SK-N-SH (cell line): ENCODE results near the gene PRKAR1A. TPM values are rescaled to one million over a fixed set of nuclear protein-coding genes. Genes with fewer than 3 reads are reported as not detected.

Experiments used
- CTCF ChIA-PET: fragments of 300-600, 350-600 bp; formaldehyde crosslinking; extraction: SDS; loops from one replicate; lab custom pipeline; 2021; lab: Yijun Ruan, JAX
- POLR2A ChIA-PET: fragments of 350-600 bp; sonication (Branson Sonifier 250); formaldehyde crosslinking; extraction: SDS; loops from one replicate; lab custom pipeline; 2020; ENCODE audit warnings: antibody characterized with exemption, inconsistent platforms; lab: Yijun Ruan, JAX
- DNase-seq: peaks from one replicate; pipeline ENCODE4 v3.0.0; 2012
- H2AFZ ChIP-seq: fragments of 200-600 bp; sonication (generic); 2 replicates; pipeline ENCODE4 v1.8.1; 2016; ENCODE audit warnings: antibody characterized with exemption, mild to moderate bottlenecking, low read depth
- H3F3A ChIP-seq: fragments of 200-600 bp; sonication (generic); replicated peaks from 2 replicates; pipeline ENCODE3; 2016; ENCODE audit warnings: antibody characterized with exemption, mild to moderate bottlenecking; ENCODE audit not compliant: insufficient read depth
- H3K27ac ChIP-seq, 2 experiments: fragments of 200-500 bp in 1 of 2; fragments of 200-600 bp in 1 of 2; sonication (Bioruptor generic) in 1 of 2; sonication (generic), shearing (Covaris generic) in 1 of 2; 2 replicates each; pipeline versions ENCODE4 v1.5.1 to v1.6.1; 2014 to 2016; ENCODE audit warnings: low read depth in 2 of 2, inconsistent platforms in 1 of 2, low read length in 1 of 2, mild to moderate bottlenecking in 1 of 2, mixed read lengths in 1 of 2
- H3K27me3 ChIP-seq: fragments of 200-600 bp; sonication (generic), shearing (Covaris generic); 2 replicates; pipeline ENCODE4 v1.6.1; 2016; ENCODE audit warnings: mixed run types; ENCODE audit not compliant: insufficient read depth
- H3K36me3 ChIP-seq, 2 experiments: fragments of 200-500 bp in 1 of 2; fragments of 200-600 bp in 1 of 2; sonication (Bioruptor generic) in 1 of 2; sonication (generic) in 1 of 2; replicated peaks in 1 of 2; 2 replicates each; pipeline versions ENCODE3 to v1.5.1; 2014 to 2016; ENCODE audit warnings: low read length in 1 of 2, mild to moderate bottlenecking in 1 of 2; ENCODE audit not compliant: insufficient read depth in 2 of 2, control insufficient read depth in 1 of 2
- H3K4me1 ChIP-seq, 2 experiments: fragments of 200-500 bp in 1 of 2; fragments of 200-600 bp in 1 of 2; sonication (Bioruptor generic) in 1 of 2; sonication (generic), shearing (Covaris generic) in 1 of 2; 2 replicates each; pipeline versions ENCODE4 v1.5.1 to v1.6.1; 2014 to 2016; ENCODE audit warnings: low read depth in 1 of 2, low read length in 1 of 2, mixed run types in 1 of 2; ENCODE audit not compliant: insufficient read depth in 2 of 2, control insufficient read depth in 1 of 2
- H3K4me2 ChIP-seq: fragments of 200-600 bp; sonication (generic), shearing (Covaris generic); 2 replicates; pipeline ENCODE4 v1.6.1; 2017; ENCODE audit warnings: mixed run types
- H3K4me3 ChIP-seq, 2 experiments: fragments of 200-500 bp in 1 of 2; fragments of 200-600 bp in 1 of 2; sonication (Bioruptor generic) in 1 of 2; sonication (generic), shearing (Covaris generic) in 1 of 2; 2 replicates each; pipeline versions ENCODE4 v1.5.1 to v1.8.1; 2014 to 2016; ENCODE audit warnings: low read depth in 2 of 2, inconsistent platforms in 1 of 2, low read length in 1 of 2, mild to moderate bottlenecking in 1 of 2, mixed read lengths in 1 of 2, moderate library complexity in 1 of 2
- H3K79me2 ChIP-seq: fragments of 200-600 bp; sonication (generic); 2 replicates; pipeline ENCODE4 v1.8.1; 2017; ENCODE audit warnings: mild to moderate bottlenecking; ENCODE audit not compliant: insufficient read depth
- H3K9ac ChIP-seq: fragments of 200-600 bp; sonication (generic); 2 replicates; pipeline ENCODE4 v1.6.1; 2017; ENCODE audit warnings: mixed run types
- H3K9me2 ChIP-seq: fragments of 200-600 bp; sonication (generic); 2 replicates; pipeline ENCODE4 v1.6.1; 2017; ENCODE audit warnings: mixed run types
- H3K9me3 ChIP-seq: fragments of 200-600 bp; sonication (generic); 2 replicates; pipeline ENCODE4 v1.6.1; 2017; ENCODE audit warnings: mixed run types, mild to moderate bottlenecking, moderate library complexity
- H4K20me1 ChIP-seq: fragments of 200-600 bp; sonication (generic); 2 replicates; pipeline ENCODE4 v1.6.1; 2017; ENCODE audit warnings: mild to moderate bottlenecking, mixed run types; ENCODE audit not compliant: insufficient read depth
- FOSL2 ChIP-seq: IDR thresholded peaks from 2 replicates; pipeline ENCODE4 v1.4.0; 2012; ENCODE audit warnings: low read depth, mild to moderate bottlenecking, moderate library complexity, borderline replicate concordance
- GABPA ChIP-seq: IDR thresholded peaks from 2 replicates; pipeline ENCODE4 v1.4.0; 2012; ENCODE audit warnings: low read depth, mild to moderate bottlenecking
- IRF3 ChIP-seq: fragments of 150-350 bp; IDR thresholded peaks from 2 replicates; pipeline ENCODE4 v1.6.1; 2016; ENCODE audit warnings: mild to moderate bottlenecking, low read depth, low read length
- JUND ChIP-seq: IDR thresholded peaks from 2 replicates; pipeline ENCODE4 v1.4.0; 2012
- MEF2A ChIP-seq: IDR thresholded peaks from 2 replicates; pipeline ENCODE4 v1.4.0; 2012; ENCODE audit warnings: low read depth, borderline replicate concordance
- MXI1 ChIP-seq: IDR thresholded peaks from 2 replicates; pipeline ENCODE4 v1.6.1; 2012; ENCODE audit warnings: mild to moderate bottlenecking, low read depth, low read length, improper control_type of control experiment
- NRF1 ChIP-seq: IDR thresholded peaks from 2 replicates; pipeline ENCODE4 v1.6.1; 2012; ENCODE audit warnings: low read depth, mild to moderate bottlenecking, low read length
- RAD21 ChIP-seq: IDR thresholded peaks from 2 replicates; pipeline ENCODE4 v1.6.1; 2012; ENCODE audit warnings: mild to moderate bottlenecking, low read length
- REST ChIP-seq: IDR thresholded peaks from 2 replicates; pipeline ENCODE4 v1.6.1; 2012; ENCODE audit warnings: mild to moderate bottlenecking, low read depth, low read length, moderate library complexity
- RFX5 ChIP-seq: IDR thresholded peaks from 2 replicates; pipeline ENCODE4 v1.6.1; 2012; ENCODE audit warnings: mild to moderate bottlenecking, improper control_type of control experiment, low read length
- SIN3A ChIP-seq: IDR thresholded peaks from 2 replicates; pipeline ENCODE4 v1.6.1; 2012; ENCODE audit warnings: low read depth, mild to moderate bottlenecking, low read length, moderate library complexity, borderline replicate concordance
- TAF1 ChIP-seq: IDR thresholded peaks from 2 replicates; pipeline ENCODE4 v1.6.1; 2012; ENCODE audit warnings: low read depth, mild to moderate bottlenecking, low read length, moderate library complexity, borderline replicate concordance
- YY1 ChIP-seq: IDR thresholded peaks from 2 replicates; pipeline ENCODE4 v1.4.0; 2012; ENCODE audit warnings: low read depth, mild to moderate bottlenecking
- WGBS: methylation state at CpG from one replicate; pipeline ENCODE4 v1.1.6; 2017; ENCODE audit warnings: low lambda C conversion rate; 5-methylcytosine and 5-hydroxymethylcytosine counted together
- polyA plus RNA-seq, 3 experiments: library from polyadenylated mRNA; depleted of rRNA; stranded (reverse); fragments of >200 nt; gene quantifications; 2 replicates each; pipeline ENCODE4 v1.2.3, GENCODE V29; 2012
- TF ChIP-seq, protein P1 (sequence below): fragments of 150-350 bp; IDR thresholded peaks from 2 replicates; pipeline ENCODE4 v1.6.1; 2017; ENCODE audit warnings: antibody characterized with exemption, low read length, low read depth, borderline replicate concordance

The PRKAR1A gene
- polyA plus RNA-seq, 1 of the 3 experiments (the other 2 are of a cell fraction) = 195 TPM

DNA sequence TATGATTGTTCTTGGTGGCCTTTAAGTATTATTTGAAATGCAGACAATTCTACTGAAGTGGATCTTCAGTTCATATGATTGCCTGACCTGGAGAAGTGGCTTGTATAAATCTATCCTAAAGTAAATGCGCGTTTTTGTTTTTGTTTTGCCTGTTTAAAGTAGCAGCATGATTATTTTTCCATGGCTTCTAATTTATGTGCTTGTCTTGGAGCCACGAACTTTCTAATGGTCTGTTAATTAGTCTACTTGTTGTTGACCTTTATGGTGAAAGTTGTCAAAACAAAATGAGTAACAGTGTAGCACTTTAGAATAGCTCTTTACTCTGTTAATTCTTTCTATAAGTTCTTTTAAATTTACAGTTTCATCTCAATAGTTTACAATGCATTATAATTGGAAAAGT, 1.7 kb downstream of the PRKAR1A start:
- peak overlapping the region; percentile 96 for H3K4me2 ChIP-seq
- H3F3A ChIP-seq = peaks cover 10% of the 10 kb centered on the region
- no peaks in the 10 kb centered on the region for H3K9me2 ChIP-seq
- peaks cover 17 to 27% of the 10 kb centered on the region in 2 experiments; a peak in 2 of 4 replicates for H3K4me1 ChIP-seq
- H2AFZ ChIP-seq = no peak overlapping the region
- CTCF ChIA-PET = interaction anchor here (0.8 kb wide), 1 partner anchor 115 kb away, joined by 3 read pairs; no protein-coding TSS in a partner anchor
- H3K36me3 ChIP-seq = peaks cover 38 to 39% of the 10 kb centered on the region in 2 experiments
- peaks cover 67% of the 10 kb centered on the region for H3K79me2 ChIP-seq
- TF ChIP-seq, protein P1, sequence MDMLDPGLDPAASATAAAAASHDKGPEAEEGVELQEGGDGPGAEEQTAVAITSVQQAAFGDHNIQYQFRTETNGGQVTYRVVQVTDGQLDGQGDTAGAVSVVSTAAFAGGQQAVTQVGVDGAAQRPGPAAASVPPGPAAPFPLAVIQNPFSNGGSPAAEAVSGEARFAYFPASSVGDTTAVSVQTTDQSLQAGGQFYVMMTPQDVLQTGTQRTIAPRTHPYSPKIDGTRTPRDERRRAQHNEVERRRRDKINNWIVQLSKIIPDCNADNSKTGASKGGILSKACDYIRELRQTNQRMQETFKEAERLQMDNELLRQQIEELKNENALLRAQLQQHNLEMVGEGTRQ = no peak
- TF ChIP-seq RFX5 = no peak
- TF ChIP-seq JUND = no peak
- TF ChIP-seq MXI1 = no peak
- no peak for TF ChIP-seq YY1
- no peak for TF ChIP-seq IRF3
- peak overlapping the region; percentile 78 to 98 for H3K4me3 ChIP-seq
- no peaks in the 10 kb centered on the region for H3K9me3 ChIP-seq
- peak overlapping the region; percentile 92 for H3K9ac ChIP-seq
- peaks cover 48% of the 10 kb centered on the region for H4K20me1 ChIP-seq
- H3K27ac ChIP-seq = peak overlapping the region in 1 of 2 experiments; percentile 98; a peak in 1 of 4 replicates
- 18% methylated on average over 3 of the region's 3 CpGs for WGBS
- no peaks in the 10 kb centered on the region for H3K27me3 ChIP-seq
- POLR2A ChIA-PET = no interaction called here
- no peak for DNase-seq

DNA sequence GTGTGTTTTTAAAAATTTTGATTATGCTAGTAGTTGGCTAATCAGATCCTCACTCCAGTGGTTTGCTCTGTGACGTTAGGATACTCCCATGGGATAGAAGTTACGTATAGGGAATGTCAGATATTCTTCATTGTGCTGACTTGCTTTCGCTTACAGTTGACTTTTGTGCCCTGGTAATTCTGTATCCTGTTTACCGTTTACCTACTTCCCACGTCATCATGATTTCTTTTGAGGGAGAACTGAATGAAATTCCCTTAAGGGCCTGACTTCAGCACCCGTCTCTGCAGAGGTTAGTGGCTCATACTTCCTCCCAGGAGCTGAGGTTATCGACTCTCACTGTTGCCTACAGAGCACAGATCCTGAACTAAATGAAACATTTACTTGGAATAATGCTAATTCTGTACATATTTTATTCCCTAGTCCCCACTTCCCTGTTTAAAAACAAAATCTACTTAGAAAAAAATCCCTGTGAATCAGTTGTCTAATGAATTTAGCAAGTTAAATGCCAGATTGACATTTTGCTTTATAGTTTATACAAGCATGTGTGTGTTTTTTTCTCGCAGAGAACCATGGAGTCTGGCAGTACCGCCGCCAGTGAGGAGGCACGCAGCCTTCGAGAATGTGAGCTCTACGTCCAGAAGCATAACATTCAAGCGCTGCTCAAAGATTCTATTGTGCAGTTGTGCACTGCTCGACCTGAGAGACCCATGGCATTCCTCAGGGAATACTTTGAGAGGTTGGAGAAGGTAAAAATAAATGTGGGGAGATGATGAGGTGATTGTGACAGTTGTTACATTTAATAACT, 2.8 kb downstream of the PRKAR1A start:
- ChIA-PET POLR2A (no interaction called here), CTCF (interaction anchor here (1.5 kb wide), 1 partner anchor 48 kb away, joined by 3 read pairs; no protein-coding TSS in a partner anchor)
- Histone ChIP-seq H3K9me2 (no peaks in the 10 kb centered on the region), H3K4me1 (peaks cover 17 to 29% of the 10 kb centered on the region in 2 experiments; a peak in 2 of 4 replicates), H2AFZ (no peak overlapping the region), H3K4me2 (peak overlapping the region; percentile 96), H3K36me3 (peaks cover 49 to 50% of the 10 kb centered on the region in 2 experiments), H3K27me3 (no peaks in the 10 kb centered on the region), H3K9ac (no peak overlapping the region), H3K9me3 (no peaks in the 10 kb centered on the region), H3K79me2 (peaks cover 78% of the 10 kb centered on the region), H3K27ac (no peak overlapping the region), H4K20me1 (peaks cover 56% of the 10 kb centered on the region), H3K4me3 (peak overlapping the region in 1 of 2 experiments; percentile 78; a peak in 1 of 4 replicates), H3F3A (peaks cover 10% of the 10 kb centered on the region)
- DNase-seq = no peak
- TF ChIP-seq NRF1 (no peak), MXI1 (no peak), FOSL2 (no peak), IRF3 (no peak), REST (no peak), MEF2A (no peak), GABPA (no peak), TAF1 (no peak), SIN3A (no peak), RAD21 (no peak), RFX5 (no peak)
- 84% methylated on average over 15 of the region's 15 CpGs for WGBS
